Gastrocnemius medialis (tissue), 4 donors: Measurements from ENCODE around the gene IQCM.

Experiments used
- POLR2A ChIP-seq, 2 donors: fragments of 450-650 bp; IDR thresholded peaks; one replicate each; pipeline ENCODE4 v1.6.1; 2017; ENCODE audit warnings: antibody characterized with exemption in 2 of 2, mild to moderate bottlenecking in 2 of 2, moderate library complexity in 2 of 2
- TF ChIP-seq, protein P1 (sequence below), 5 experiments: fragments of 450-650 bp in 3 of 5; fragments of 200-600 bp in 2 of 5; sonication (generic) in 2 of 5; IDR thresholded peaks in 4 of 5; conservative IDR thresholded peaks in 1 of 5; 1 replicate in 4 of 5; 2 replicates in 1 of 5; pipeline ENCODE4 v1.5.1; 2016 to 2019; ENCODE audit warnings: antibody characterized with exemption in 5 of 5, mild to moderate bottlenecking in 3 of 5, moderate library complexity in 3 of 5

DNA sequence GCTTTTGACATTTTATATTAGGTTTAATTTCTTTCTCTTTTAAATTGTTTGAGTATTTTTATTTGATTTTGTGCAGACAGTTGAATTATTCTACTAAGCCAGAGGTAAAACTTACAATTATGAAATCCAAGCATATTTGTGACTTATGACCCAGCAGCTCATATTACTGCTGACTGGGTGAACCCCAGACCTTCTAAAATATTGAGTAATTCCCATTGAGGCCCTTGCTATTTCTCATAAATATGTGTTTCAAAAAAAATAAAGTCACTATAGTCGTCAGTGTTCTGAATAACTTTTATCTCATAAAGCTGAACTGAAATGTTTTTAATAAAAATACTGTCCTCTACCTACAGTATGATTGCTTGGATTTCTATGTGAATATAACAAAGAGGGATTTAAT, 303.1 kb downstream of the IQCM start:
- no peak for TF ChIP-seq POLR2A (IDR thresholded peaks at IDR 0.05)
- TF ChIP-seq, protein P1, sequence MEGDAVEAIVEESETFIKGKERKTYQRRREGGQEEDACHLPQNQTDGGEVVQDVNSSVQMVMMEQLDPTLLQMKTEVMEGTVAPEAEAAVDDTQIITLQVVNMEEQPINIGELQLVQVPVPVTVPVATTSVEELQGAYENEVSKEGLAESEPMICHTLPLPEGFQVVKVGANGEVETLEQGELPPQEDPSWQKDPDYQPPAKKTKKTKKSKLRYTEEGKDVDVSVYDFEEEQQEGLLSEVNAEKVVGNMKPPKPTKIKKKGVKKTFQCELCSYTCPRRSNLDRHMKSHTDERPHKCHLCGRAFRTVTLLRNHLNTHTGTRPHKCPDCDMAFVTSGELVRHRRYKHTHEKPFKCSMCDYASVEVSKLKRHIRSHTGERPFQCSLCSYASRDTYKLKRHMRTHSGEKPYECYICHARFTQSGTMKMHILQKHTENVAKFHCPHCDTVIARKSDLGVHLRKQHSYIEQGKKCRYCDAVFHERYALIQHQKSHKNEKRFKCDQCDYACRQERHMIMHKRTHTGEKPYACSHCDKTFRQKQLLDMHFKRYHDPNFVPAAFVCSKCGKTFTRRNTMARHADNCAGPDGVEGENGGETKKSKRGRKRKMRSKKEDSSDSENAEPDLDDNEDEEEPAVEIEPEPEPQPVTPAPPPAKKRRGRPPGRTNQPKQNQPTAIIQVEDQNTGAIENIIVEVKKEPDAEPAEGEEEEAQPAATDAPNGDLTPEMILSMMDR (IDR thresholded peaks at IDR 0.05 in 4 of 5, conservative IDR thresholded peaks at IDR 0.05 in 1 of 5): no peak
